ENCODE measurements around the gene PPIL6. TPM values are rescaled to one million over a fixed set of nuclear protein-coding genes. Genes with fewer than 3 reads are reported as not detected.

The PPIL6 gene
- polyA plus RNA-seq, 3 donors, result 0.34 to 3.0 (median 1.2) TPM

GRCh38 chr6:109434456-109434855 is 6.0 kb downstream of the PPIL6 start:
- no peak overlapping the region for H3K27ac ChIP-seq (ENCODE audit: low read depth, low read length)
- 25 to 56% (median 34%) methylated on average over 2 of the region's 2 CpGs for WGBS, 3 donors

DNA sequence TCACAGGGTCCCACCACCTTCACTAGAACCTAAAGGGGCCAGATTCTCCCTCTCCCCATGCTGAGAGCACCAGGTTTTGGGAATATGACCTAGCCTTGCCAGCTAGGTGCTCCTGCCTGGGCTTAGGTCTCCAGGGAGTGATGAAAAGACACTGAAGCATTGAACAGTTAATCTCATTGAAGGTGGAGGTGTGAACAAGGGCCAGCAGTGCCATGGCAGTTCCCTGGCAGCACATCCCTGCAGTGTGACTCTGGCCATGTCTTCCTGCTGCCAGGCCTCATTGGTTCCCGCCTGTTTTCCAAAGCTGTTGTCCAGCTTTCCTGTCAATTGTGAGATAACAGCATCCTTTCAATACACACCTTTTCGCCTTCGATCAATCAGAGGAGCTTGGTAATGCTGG is 10.9 kb downstream of the PPIL6 start:
- H3K27ac ChIP-seq (ENCODE audit: low read depth, low read length), result no peak overlapping the region
- 90 to 93% (median 92%) methylated on average over 3 of the region's 3 CpGs for WGBS, 3 donors

DNA sequence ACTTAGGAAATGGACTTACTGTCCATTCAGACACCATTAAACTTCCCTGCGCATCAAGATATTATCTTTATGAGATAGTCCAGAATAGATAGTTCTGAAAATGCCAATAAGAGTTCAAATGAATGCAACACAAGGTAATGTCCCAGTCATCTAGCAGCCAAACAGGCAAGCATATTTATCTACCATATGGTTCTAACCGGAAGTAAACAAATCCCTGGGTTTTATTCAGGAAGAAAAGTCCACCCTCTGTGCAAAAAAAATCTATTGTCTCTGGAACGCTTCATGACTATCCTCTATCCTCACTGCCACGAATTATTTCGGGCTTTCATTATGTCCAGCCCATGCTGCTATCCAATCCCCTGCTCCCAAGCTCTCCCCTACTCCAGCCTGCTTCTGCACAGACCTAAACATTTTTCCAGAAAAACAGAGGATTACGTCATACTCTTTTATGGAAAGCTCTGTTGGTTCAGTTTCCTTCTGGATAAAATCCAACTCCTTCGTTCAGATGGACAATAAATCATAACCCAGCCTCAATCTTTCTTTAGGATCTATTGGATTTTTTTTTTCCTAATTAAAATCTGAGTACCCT is 11.4 kb downstream of the PPIL6 start:
- 32 to 54% (median 47%) methylated on average over 7 of the region's 7 CpGs for WGBS, 3 donors
- no peak overlapping the region for H3K27ac ChIP-seq (ENCODE audit: low read depth, low read length)

DNA sequence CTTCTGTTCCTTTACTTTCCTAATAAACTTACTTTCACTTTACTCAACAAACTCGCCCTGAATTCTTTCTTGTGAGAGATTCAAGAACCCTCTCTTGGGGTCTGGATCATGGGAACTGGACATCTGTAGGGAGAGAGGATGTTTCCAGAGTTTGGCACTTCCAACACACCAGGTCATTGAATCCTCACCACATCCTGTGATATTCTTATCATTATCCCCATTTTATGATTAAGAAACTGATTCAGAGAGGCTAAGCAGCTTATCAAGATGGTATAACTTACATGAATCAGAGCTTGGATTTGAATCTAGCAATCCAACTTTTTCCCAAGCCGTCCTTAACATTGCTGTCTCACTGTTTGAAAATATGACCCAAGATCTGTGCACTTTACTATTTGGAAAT is 15.5 kb downstream of the PPIL6 start:
- H3K27ac ChIP-seq (ENCODE audit: low read depth, low read length), result no peak overlapping the region
- WGBS, 3 donors, result 85 to 88% (median 87%) methylated on average over 2 of the region's 2 CpGs

GRCh38 chr6:109421184-109421583 is 19.2 kb downstream of the PPIL6 start:
- whole genome bisulfite sequencing, 3 donors, result 83 to 93% (median 86%) methylated on average over 1 of the region's 1 CpG
- no peak overlapping the region for H3K27ac ChIP-seq (ENCODE audit: low read depth, low read length)

GRCh38 chr6:109420751-109421150 is 19.7 kb downstream of the PPIL6 start:
- no peak overlapping the region for H3K27ac ChIP-seq (ENCODE audit: low read depth, low read length)
- 31 to 38% (median 36%) methylated on average over 1 of the region's 1 CpG for WGBS, 3 donors

DNA sequence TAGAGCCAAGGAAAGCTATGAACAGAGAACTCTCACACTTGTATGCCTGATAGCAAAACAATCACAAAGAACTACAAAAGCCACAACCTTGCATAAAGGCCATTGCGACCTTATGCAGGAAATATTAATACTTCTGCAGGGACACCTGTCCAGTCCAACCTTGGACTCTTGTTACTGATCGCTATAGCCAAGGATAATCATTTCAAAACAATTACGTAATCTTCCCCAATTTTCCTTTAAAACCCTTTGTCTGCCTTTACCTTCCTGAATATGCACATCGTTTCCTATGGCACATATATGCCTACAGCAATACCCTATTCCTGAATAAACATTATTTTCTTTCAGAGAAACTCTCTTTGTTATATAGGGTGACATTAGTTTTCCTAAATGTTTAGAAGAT is 22.8 kb downstream of the PPIL6 start:
- no peak overlapping the region for H3K27ac ChIP-seq (ENCODE audit: low read depth, low read length)
- WGBS, 3 donors, result 86 to 91% (median 87%) methylated on average over 4 of the region's 4 CpGs

- WGBS, 3 donors, result 95 to 98% (median 96%) methylated on average over 2 of the region's 2 CpGs
- no peak overlapping the region for H3K27ac ChIP-seq (ENCODE audit: low read depth, low read length)
Observed at GRCh38 chr6:109411034-109411433, 29.4 kb downstream of the PPIL6 start.

- 74 to 88% (median 80%) methylated on average over 4 of the region's 4 CpGs for WGBS, 3 donors
- H3K27ac ChIP-seq (ENCODE audit: low read depth, low read length), result no peak overlapping the region
Observed at GRCh38 chr6:109406196-109406595, 34.2 kb downstream of the PPIL6 start.

DNA sequence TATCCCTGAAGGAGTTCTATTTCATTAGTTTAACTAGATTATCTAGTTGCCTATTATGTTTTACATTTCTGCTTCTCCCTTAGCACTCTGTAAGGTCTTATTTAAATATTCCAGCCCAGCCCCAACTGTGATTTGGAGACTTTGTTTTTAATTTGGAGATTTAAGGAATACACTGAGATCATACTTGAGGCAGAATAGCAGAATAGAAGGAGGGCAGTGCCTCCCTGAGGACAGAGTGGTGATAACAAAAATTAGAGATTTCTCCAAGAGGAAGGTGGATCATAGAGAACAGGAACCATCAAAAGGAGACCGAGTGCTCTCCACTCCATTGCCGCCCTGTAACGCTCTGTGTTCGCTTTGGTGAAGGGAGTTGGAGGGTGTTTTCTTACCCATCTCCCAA is 43.4 kb downstream of the PPIL6 start:
- no peak overlapping the region for H3K27ac ChIP-seq (ENCODE audit: low read depth, low read length)
- WGBS, 3 donors, result 56 to 79% (median 56%) methylated on average over 4 of the region's 4 CpGs

DNA sequence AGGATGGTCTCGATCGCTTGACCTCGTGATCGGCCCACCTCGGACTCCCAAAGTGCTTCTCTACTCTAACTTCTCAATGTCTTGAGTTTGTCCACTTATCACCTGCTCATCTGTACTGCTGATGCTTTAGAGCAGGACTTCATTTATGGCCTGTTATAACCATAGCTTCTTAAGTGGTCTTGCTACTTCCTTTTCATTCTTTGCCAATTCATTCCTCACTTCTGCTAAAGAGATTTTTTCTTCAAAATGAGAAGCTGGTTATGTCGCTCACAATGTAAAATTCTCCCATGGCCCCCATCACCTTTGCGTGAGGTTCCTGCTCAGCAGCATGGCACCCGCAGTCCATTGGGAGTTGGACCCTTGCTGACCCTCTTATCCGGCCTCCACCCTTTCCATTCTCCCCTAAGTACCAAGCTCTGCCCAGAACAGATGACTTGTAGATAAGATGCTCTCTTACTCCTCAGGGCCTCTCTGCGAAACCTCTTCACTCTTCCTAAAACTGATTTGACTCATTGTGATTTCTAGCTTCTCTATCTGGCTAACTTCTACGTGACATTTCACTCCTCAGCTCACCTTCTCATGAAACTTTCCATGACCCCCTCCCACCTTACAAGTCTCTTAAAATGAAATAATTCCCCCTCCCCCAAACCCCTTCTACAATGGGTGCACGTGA is 44.2 kb downstream of the PPIL6 start:
- 85 to 93% (median 90%) methylated on average over 12 of the region's 12 CpGs for WGBS, 3 donors
- no peak overlapping the region for H3K27ac ChIP-seq (ENCODE audit: low read depth, low read length)

- WGBS, 3 donors, result 79 to 83% (median 83%) methylated on average over 2 of the region's 2 CpGs
- no peak overlapping the region for H3K27ac ChIP-seq (ENCODE audit: low read depth, low read length)
Observed at GRCh38 chr6:109393886-109394281, 46.5 kb downstream of the PPIL6 start.

GRCh38 chr6:109393157-109393885 is 47.1 kb downstream of the PPIL6 start:
- no peak overlapping the region for H3K27ac ChIP-seq (ENCODE audit: low read depth, low read length)
- 58 to 93% (median 71%) methylated on average over 5 of the region's 5 CpGs for WGBS, 3 donors

- WGBS, 3 donors, result 55 to 79% (median 64%) methylated on average over 6 of the region's 6 CpGs
- no peak overlapping the region for H3K27ac ChIP-seq (ENCODE audit: low read depth, low read length)
Observed at GRCh38 chr6:109389650-109390274, 50.7 kb downstream of the PPIL6 start.

DNA sequence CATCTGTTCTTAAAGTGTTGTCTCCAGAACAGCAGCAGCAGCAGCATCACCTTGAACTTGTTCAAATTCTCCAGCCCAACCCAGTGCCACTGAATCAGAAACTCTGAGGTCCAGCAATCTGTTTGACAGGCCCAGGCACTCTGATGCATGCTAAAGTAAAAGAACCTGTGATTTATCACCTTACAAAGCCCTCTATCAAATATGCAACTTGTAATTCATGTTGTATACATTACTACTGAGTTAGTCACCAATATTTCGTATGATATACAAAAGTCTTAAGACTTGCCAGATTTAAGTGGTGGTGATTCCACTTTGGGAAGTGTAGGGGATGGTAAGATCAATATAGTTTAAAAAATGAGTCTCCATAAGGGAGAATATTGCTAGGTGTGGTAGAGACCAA is 52.2 kb downstream of the PPIL6 start:
- WGBS, 3 donors, result 85 to 94% (median 92%) methylated on average over 1 of the region's 1 CpG
- no peak overlapping the region for H3K27ac ChIP-seq (ENCODE audit: low read depth, low read length)

- 7 to 17% (median 14%) methylated on average over 5 of the region's 5 CpGs for WGBS, 3 donors
Observed at GRCh38 chr6:109383438-109383940, 56.9 kb downstream of the PPIL6 start.

GRCh38 chr6:109382576-109383437 is 57.6 kb downstream of the PPIL6 start:
- H3K27ac ChIP-seq (ENCODE audit: low read depth, low read length), result peak overlapping the region; percentile 94
- 0% methylated on average over 42 of the region's 42 CpGs for WGBS, 3 donors

More at GRCh38 chr6:109383438-109383940, 56.9 kb downstream of the PPIL6 start:
- H3K27ac ChIP-seq (ENCODE audit: low read depth, low read length), result no peak overlapping the region

Data from adipose tissue (tissue), 3 donors.